H9 (cell line): Measurements from ENCODE around the gene LRRN4. TPM values are rescaled to one million over a fixed set of nuclear protein-coding genes. Genes with fewer than 3 reads are reported as not detected.

Experiments
- DNase-seq: peaks from one replicate; pipeline ENCODE4 v3.0.0-alpha.2; 2017
- H2AFZ ChIP-seq: one replicate; pipeline ENCODE4 v1.6.1; 2013; ENCODE audit warnings: mild to moderate bottlenecking, low read length, control low read depth, moderate library complexity
- H2AK5ac ChIP-seq: 2 replicates; pipeline ENCODE4 v1.6.1; 2013; ENCODE audit warnings: low read length, control low read depth, mixed read lengths; ENCODE audit not compliant: insufficient read length
- H2BK120ac ChIP-seq: one replicate; pipeline ENCODE4 v1.6.1; 2013; ENCODE audit warnings: low read depth, mild to moderate bottlenecking, low read length, control low read depth, inconsistent platforms; ENCODE audit not compliant: poor library complexity, severe bottlenecking
- H2BK12ac ChIP-seq: 2 replicates; pipeline ENCODE4 v1.6.1; 2013; ENCODE audit warnings: low read length, control low read depth, mixed read lengths, low read depth; ENCODE audit not compliant: insufficient read length
- H2BK15ac ChIP-seq: 2 replicates; pipeline ENCODE4 v1.6.1; 2013; ENCODE audit warnings: low read depth, low read length, control low read depth
- H2BK20ac ChIP-seq: one replicate; pipeline ENCODE4 v1.6.1; 2013; ENCODE audit warnings: low read depth, mild to moderate bottlenecking, low read length, control low read depth, inconsistent platforms; ENCODE audit not compliant: poor library complexity, severe bottlenecking
- H2BK5ac ChIP-seq: 2 replicates; pipeline ENCODE4 v1.6.1; 2013; ENCODE audit warnings: low read length, control low read depth, mixed read lengths; ENCODE audit not compliant: insufficient read length
- H3K14ac ChIP-seq: 2 replicates; pipeline ENCODE4 v1.6.1; 2013; ENCODE audit warnings: low read length, control low read depth; ENCODE audit not compliant: insufficient read depth
- H3K18ac ChIP-seq: 2 replicates; pipeline ENCODE4 v1.6.1; 2013; ENCODE audit warnings: low read depth, mild to moderate bottlenecking, mixed read lengths, low read length, control low read depth; ENCODE audit not compliant: insufficient read length
- H3K23ac ChIP-seq: 2 replicates; pipeline ENCODE4 v1.6.1; 2013; ENCODE audit warnings: low read length, control low read depth, mixed read lengths, low read depth; ENCODE audit not compliant: insufficient read length
- H3K23me2 ChIP-seq: 2 replicates; pipeline ENCODE4 v1.6.1; 2013; ENCODE audit warnings: low read depth, mild to moderate bottlenecking, mixed read lengths, low read length, control low read depth; ENCODE audit not compliant: insufficient read length, poor library complexity, severe bottlenecking
- H3K27ac ChIP-seq: 2 replicates; pipeline ENCODE4 v1.5.1; 2013; ENCODE audit warnings: low read length, control low read depth, mixed read lengths, low read depth; ENCODE audit not compliant: insufficient read length
- H3K27me3 ChIP-seq: 2 replicates; pipeline ENCODE4 v1.6.1; 2013; ENCODE audit warnings: low read length, control low read depth, inconsistent platforms; ENCODE audit not compliant: insufficient read depth
- H3K4ac ChIP-seq: 2 replicates; pipeline ENCODE4 v1.6.1; 2013; ENCODE audit warnings: low read depth, mild to moderate bottlenecking, control low read depth, inconsistent platforms, low read length, moderate library complexity
- H3K4me1 ChIP-seq: 2 replicates; pipeline ENCODE4 v1.6.1; 2013; ENCODE audit warnings: low read length, control low read depth, inconsistent platforms; ENCODE audit not compliant: insufficient read depth
- H3K4me2 ChIP-seq: 2 replicates; pipeline ENCODE4 v1.6.1; 2013; ENCODE audit warnings: low read length, control low read depth, mixed read lengths; ENCODE audit not compliant: insufficient read length, insufficient read depth
- H3K56ac ChIP-seq: 2 replicates; pipeline ENCODE4 v1.6.1; 2013; ENCODE audit warnings: low read depth, mild to moderate bottlenecking, mixed read lengths, low read length, control low read depth; ENCODE audit not compliant: insufficient read length
- H3K79me1 ChIP-seq: 2 replicates; pipeline ENCODE4 v1.6.1; 2013; ENCODE audit warnings: low read depth, mild to moderate bottlenecking, moderate library complexity, low read length, control low read depth, inconsistent platforms; ENCODE audit not compliant: insufficient read depth, poor library complexity, severe bottlenecking
- H3K79me2 ChIP-seq: 2 replicates; pipeline ENCODE4 v1.6.1; 2013; ENCODE audit warnings: low read length, control low read depth, inconsistent platforms; ENCODE audit not compliant: insufficient read depth
- H3K9ac ChIP-seq: 2 replicates; pipeline ENCODE4 v1.6.1; 2013; ENCODE audit warnings: low read length, control low read depth, mixed read lengths; ENCODE audit not compliant: insufficient read length; ENCODE audit errors: extremely low read depth
- H3K9me3 ChIP-seq: one replicate; pipeline ENCODE4 v1.6.1; 2013; ENCODE audit warnings: low read depth, low read length, inconsistent platforms; ENCODE audit not compliant: control insufficient read depth
- H3T11ph ChIP-seq: one replicate; pipeline ENCODE4 v1.6.1; 2013; ENCODE audit warnings: mild to moderate bottlenecking, low read length, control low read depth, inconsistent platforms
- H4K20me1 ChIP-seq: one replicate; pipeline ENCODE4 v1.6.1; 2013; ENCODE audit not compliant: control insufficient read depth, insufficient read length, insufficient read depth
- H4K5ac ChIP-seq: 2 replicates; pipeline ENCODE4 v1.6.1; 2013; ENCODE audit warnings: low read depth, mild to moderate bottlenecking, mixed read lengths, low read length, control low read depth; ENCODE audit not compliant: insufficient read length
- H4K8ac ChIP-seq: replicated peaks from 2 replicates; pipeline ENCODE4 v1.6.1; 2013; ENCODE audit warnings: low read length, control low read depth, mixed read lengths, low read depth; ENCODE audit not compliant: insufficient read length
- H4K91ac ChIP-seq: 2 replicates; pipeline ENCODE4 v1.6.1; 2013; ENCODE audit warnings: low read depth, mild to moderate bottlenecking, moderate library complexity, mixed read lengths, low read length, control low read depth; ENCODE audit not compliant: insufficient read length
- H3K27ac Mint-ChIP-seq, 3 experiments: 2 replicates in 2 of 3; 3 replicates in 1 of 3; pipeline ENCODE4 v1.8.0; 2020 to 2021; ENCODE audit warnings: mixed read lengths in 3 of 3, mild to moderate bottlenecking in 1 of 3, moderate library complexity in 1 of 3
- H3K27me3 Mint-ChIP-seq: 2 replicates; pipeline ENCODE4 v1.8.0; 2021; ENCODE audit warnings: low read depth, mild to moderate bottlenecking, moderate library complexity, mixed read lengths
- H3K36me3 Mint-ChIP-seq, 3 experiments: 2 replicates in 2 of 3; 3 replicates in 1 of 3; pipeline ENCODE4 v1.8.0; 2020 to 2021; ENCODE audit warnings: low read depth in 3 of 3, mixed read lengths in 3 of 3; ENCODE audit not compliant: insufficient read depth in 1 of 3
- H3K4me1 Mint-ChIP-seq, 2 experiments: 2 replicates each; pipeline ENCODE4 v1.8.0; 2020; ENCODE audit warnings: mixed read lengths in 2 of 2
- H3K4me3 Mint-ChIP-seq, 2 experiments: 2 replicates in 1 of 2; 3 replicates in 1 of 2; pipeline ENCODE4 v1.8.0; 2020 to 2021; ENCODE audit warnings: mild to moderate bottlenecking in 2 of 2, mixed read lengths in 2 of 2, moderate library complexity in 1 of 2
- H3K9me3 Mint-ChIP-seq, 2 experiments: 2 replicates in 1 of 2; 3 replicates in 1 of 2; pipeline ENCODE4 v1.8.0; 2020; ENCODE audit warnings: mild to moderate bottlenecking in 2 of 2, mixed read lengths in 2 of 2, moderate library complexity in 1 of 2
- WGBS: extraction: QIAGEN DNeasy Blood & Tissue Kit; methylation state at CpG from one replicate; pipeline ENCODE4 v1.1.7; 2013; ENCODE audit warnings: missing lambda C conversion rate, low lambda C conversion rate, mixed read lengths; ENCODE audit not compliant: insufficient read length; ENCODE audit errors: extremely low coverage; 5-methylcytosine and 5-hydroxymethylcytosine counted together
- total RNA-seq: library from RNA; stranded (reverse); gene quantifications from 2 replicates; pipeline ENCODE4 v1.2.1, GENCODE V29; 2021
- TF ChIP-seq, protein P1 (sequence below): fragments of 200-600 bp; sonication (generic); conservative IDR thresholded peaks from 3 replicates; pipeline ENCODE4 v1.8.0; 2021; ENCODE audit warnings: antibody characterized with exemption, mild to moderate bottlenecking

The LRRN4 gene
- total RNA-seq, 1 experiment from 2014 or later = 0.22 TPM

DNA sequence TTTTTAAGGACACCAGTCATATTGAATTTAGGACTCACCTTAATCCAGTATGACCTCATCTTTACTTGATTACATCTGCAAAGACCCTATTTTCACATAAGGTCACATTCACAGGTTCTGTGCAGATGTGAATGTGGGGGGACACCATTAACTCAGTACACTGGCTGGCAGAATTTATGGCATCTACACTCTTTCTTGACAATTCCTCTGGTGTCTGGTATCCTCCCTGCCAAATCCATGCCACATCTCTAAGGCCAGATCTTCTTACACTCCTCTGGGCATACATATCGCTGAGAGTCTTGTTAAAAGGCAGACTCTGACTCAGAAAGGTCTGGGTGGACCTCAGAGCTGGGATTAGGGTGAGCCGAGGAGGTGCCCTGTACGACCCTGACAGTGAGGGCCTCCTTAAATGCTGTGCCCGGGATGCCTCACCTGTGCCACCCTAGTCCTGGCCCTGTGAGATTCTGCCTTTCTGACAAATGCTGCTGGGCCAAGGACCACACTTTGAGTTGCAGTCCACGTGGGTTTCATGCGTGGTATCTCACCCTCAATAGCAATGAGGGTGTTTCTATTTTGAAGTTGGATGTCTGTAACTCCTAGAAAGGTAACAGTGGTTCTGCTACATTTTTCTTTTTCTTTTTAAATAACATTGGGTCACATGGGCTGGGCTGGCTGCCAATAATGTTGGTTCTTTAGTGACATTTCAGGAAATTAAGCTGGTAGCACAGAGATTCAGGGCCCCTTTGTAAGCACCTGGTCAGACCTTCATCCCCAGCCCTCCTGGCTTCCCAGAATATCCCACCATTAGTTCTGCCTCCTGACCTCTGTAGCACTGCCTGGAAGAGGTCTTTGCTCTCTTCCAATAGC, 17.2 kb upstream of the LRRN4 start:
- Histone ChIP-seq H3K27me3 (no peaks in the 10 kb centered on the region), H3K9ac (no peak overlapping the region), H2BK12ac (no peak overlapping the region), H3K79me2 (no peaks in the 10 kb centered on the region), H3K4me2 (no peak overlapping the region), H3K23me2 (no peaks in the 10 kb centered on the region), H3K14ac (no peak overlapping the region), H3T11ph (no peak overlapping the region), H2AK5ac (no peak overlapping the region), H3K18ac (no peak overlapping the region), H3K4ac (no peak overlapping the region), H4K8ac (no peak overlapping the region), H4K20me1 (no peaks in the 10 kb centered on the region), H4K5ac (no peak overlapping the region), H4K91ac (no peak overlapping the region), H3K79me1 (no peaks in the 10 kb centered on the region), H2BK5ac (no peak overlapping the region), H3K9me3 (no peaks in the 10 kb centered on the region), H3K27ac (no peak overlapping the region), H3K4me1 (no peaks in the 10 kb centered on the region), H2BK20ac (no peak overlapping the region), H3K56ac (no peak overlapping the region), H3K23ac (no peak overlapping the region), H2BK120ac (no peak overlapping the region), H2AFZ (no peak overlapping the region), H2BK15ac (no peak overlapping the region)
- no peak for DNase-seq
- peak overlapping the region in 1 of 3 experiments; percentile 77; a peak in 1 of 7 replicates for H3K27ac Mint-ChIP-seq
- H3K36me3 Mint-ChIP-seq = peaks cover under 1 to 7% (median 6%) of the 10 kb centered on the region in 3 experiments; a peak in 4 of 7 replicates
- no peak overlapping the region for H3K4me3 Mint-ChIP-seq
- TF ChIP-seq, protein P1, sequence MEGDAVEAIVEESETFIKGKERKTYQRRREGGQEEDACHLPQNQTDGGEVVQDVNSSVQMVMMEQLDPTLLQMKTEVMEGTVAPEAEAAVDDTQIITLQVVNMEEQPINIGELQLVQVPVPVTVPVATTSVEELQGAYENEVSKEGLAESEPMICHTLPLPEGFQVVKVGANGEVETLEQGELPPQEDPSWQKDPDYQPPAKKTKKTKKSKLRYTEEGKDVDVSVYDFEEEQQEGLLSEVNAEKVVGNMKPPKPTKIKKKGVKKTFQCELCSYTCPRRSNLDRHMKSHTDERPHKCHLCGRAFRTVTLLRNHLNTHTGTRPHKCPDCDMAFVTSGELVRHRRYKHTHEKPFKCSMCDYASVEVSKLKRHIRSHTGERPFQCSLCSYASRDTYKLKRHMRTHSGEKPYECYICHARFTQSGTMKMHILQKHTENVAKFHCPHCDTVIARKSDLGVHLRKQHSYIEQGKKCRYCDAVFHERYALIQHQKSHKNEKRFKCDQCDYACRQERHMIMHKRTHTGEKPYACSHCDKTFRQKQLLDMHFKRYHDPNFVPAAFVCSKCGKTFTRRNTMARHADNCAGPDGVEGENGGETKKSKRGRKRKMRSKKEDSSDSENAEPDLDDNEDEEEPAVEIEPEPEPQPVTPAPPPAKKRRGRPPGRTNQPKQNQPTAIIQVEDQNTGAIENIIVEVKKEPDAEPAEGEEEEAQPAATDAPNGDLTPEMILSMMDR = no peak
- H3K27me3 Mint-ChIP-seq = peaks cover 2% of the 10 kb centered on the region; the same call in 1 of the 2 replicates
- WGBS = no CpG with 5 or more reads among the region's 6 CpGs
- H3K4me1 Mint-ChIP-seq = 0 out of 4 replicates have a peak, but pooled peaks cover 0 to 2% of the 10 kb centered on the region in 2 experiments
- H3K9me3 Mint-ChIP-seq = no peaks in the 10 kb centered on the region
